ENCODE data around the gene B4GALT5.

Gene B4GALT5

GRCh38 chr20:49682278-49682677 is 31.4 kb downstream of the B4GALT5 start:
- H3K4me1 ChIP-seq (ENCODE audit: control insufficient read depth, insufficient read depth, low read length), result peaks cover 1% of the 10 kb centered on the region; the same call in 1 of the 2 replicates
- H3K27ac ChIP-seq (ENCODE audit: low read length), result no peak overlapping the region

GRCh38 chr20:49681850-49682216 is 31.8 kb downstream of the B4GALT5 start:
- DNase-seq (ENCODE audit: low read depth, low spot score), result no peak
- Histone ChIP-seq H3K4me3 (ENCODE audit: low read length) (no peak overlapping the region), H3K27ac (ENCODE audit: low read length) (no peak overlapping the region), H3K27me3 (ENCODE audit: control insufficient read depth, insufficient read depth, low read length) (no peaks in the 10 kb centered on the region), H3K36me3 (ENCODE audit: control insufficient read depth, insufficient read depth, low read length) (no peaks in the 10 kb centered on the region), H3K9me3 (ENCODE audit: control insufficient read depth, insufficient read depth, low read length) (no peaks in the 10 kb centered on the region), H3K4me1 (ENCODE audit: control insufficient read depth, insufficient read depth, low read length) (peaks cover 4% of the 10 kb centered on the region)
- WGBS (ENCODE audit: insufficient coverage, insufficient read length), result no CpG with 5 or more reads among the region's 3 CpGs

More at GRCh38 chr20:49682278-49682677, 31.4 kb downstream of the B4GALT5 start:
- H3K27me3 ChIP-seq (ENCODE audit: control insufficient read depth, insufficient read depth, low read length), result no peaks in the 10 kb centered on the region
- no peak for DNase-seq (ENCODE audit: low read depth, low spot score)
- WGBS (ENCODE audit: insufficient coverage, insufficient read length), result no CpG with 5 or more reads among the region's 8 CpGs
- H3K4me3 ChIP-seq (ENCODE audit: low read length), result no peak overlapping the region
- H3K9me3 ChIP-seq (ENCODE audit: control insufficient read depth, insufficient read depth, low read length), result no peaks in the 10 kb centered on the region
- no peaks in the 10 kb centered on the region for H3K36me3 ChIP-seq (ENCODE audit: control insufficient read depth, insufficient read depth, low read length)

GRCh38 chr20:49680484-49680883 is 33.2 kb downstream of the B4GALT5 start:
- Histone ChIP-seq H3K4me3 (ENCODE audit: low read length) (no peak overlapping the region), H3K9me3 (ENCODE audit: control insufficient read depth, insufficient read depth, low read length) (no peaks in the 10 kb centered on the region), H3K27me3 (ENCODE audit: control insufficient read depth, insufficient read depth, low read length) (no peaks in the 10 kb centered on the region), H3K4me1 (ENCODE audit: control insufficient read depth, insufficient read depth, low read length) (peaks cover 6% of the 10 kb centered on the region), H3K36me3 (ENCODE audit: control insufficient read depth, insufficient read depth, low read length) (no peaks in the 10 kb centered on the region), H3K27ac (ENCODE audit: low read length) (no peak overlapping the region)
- DNase-seq (ENCODE audit: low read depth, low spot score), result no peak
- WGBS (ENCODE audit: insufficient coverage, insufficient read length), result 100% methylated on average over 4 of the region's 6 CpGs

GRCh38 chr20:49679634-49680033 is 34.0 kb downstream of the B4GALT5 start:
- Histone ChIP-seq H3K4me3 (ENCODE audit: low read length) (no peak overlapping the region), H3K9me3 (ENCODE audit: control insufficient read depth, insufficient read depth, low read length) (no peaks in the 10 kb centered on the region), H3K27ac (ENCODE audit: low read length) (no peak overlapping the region), H3K36me3 (ENCODE audit: control insufficient read depth, insufficient read depth, low read length) (no peaks in the 10 kb centered on the region), H3K4me1 (ENCODE audit: control insufficient read depth, insufficient read depth, low read length) (peaks cover 8% of the 10 kb centered on the region), H3K27me3 (ENCODE audit: control insufficient read depth, insufficient read depth, low read length) (no peaks in the 10 kb centered on the region)
- no CpG with 5 or more reads among the region's 1 CpG for WGBS (ENCODE audit: insufficient coverage, insufficient read length)
- no peak for DNase-seq (ENCODE audit: low read depth, low spot score)

GRCh38 chr20:49677777-49678758 is 35.6 kb downstream of the B4GALT5 start:
- H3K27ac ChIP-seq (ENCODE audit: low read length), result no peak overlapping the region
- peaks cover 8% of the 10 kb centered on the region for H3K4me1 ChIP-seq (ENCODE audit: control insufficient read depth, insufficient read depth, low read length)
- no peaks in the 10 kb centered on the region for H3K36me3 ChIP-seq (ENCODE audit: control insufficient read depth, insufficient read depth, low read length)
- DNase-seq (ENCODE audit: low read depth, low spot score), result no peak
- H3K4me3 ChIP-seq (ENCODE audit: low read length), result no peak overlapping the region
- WGBS (ENCODE audit: insufficient coverage, insufficient read length), result no CpG with 5 or more reads among the region's 11 CpGs
- H3K9me3 ChIP-seq (ENCODE audit: control insufficient read depth, insufficient read depth, low read length), result no peaks in the 10 kb centered on the region
- H3K27me3 ChIP-seq (ENCODE audit: control insufficient read depth, insufficient read depth, low read length), result no peaks in the 10 kb centered on the region

- Histone ChIP-seq H3K4me1 (ENCODE audit: control insufficient read depth, insufficient read depth, low read length) (peaks cover 8% of the 10 kb centered on the region), H3K9me3 (ENCODE audit: control insufficient read depth, insufficient read depth, low read length) (no peaks in the 10 kb centered on the region), H3K4me3 (ENCODE audit: low read length) (no peak overlapping the region), H3K27me3 (ENCODE audit: control insufficient read depth, insufficient read depth, low read length) (no peaks in the 10 kb centered on the region), H3K27ac (ENCODE audit: low read length) (no peak overlapping the region), H3K36me3 (ENCODE audit: control insufficient read depth, insufficient read depth, low read length) (no peaks in the 10 kb centered on the region)
- no CpG with 5 or more reads among the region's 6 CpGs for WGBS (ENCODE audit: insufficient coverage, insufficient read length)
- no peak for DNase-seq (ENCODE audit: low read depth, low spot score)
Observed at GRCh38 chr20:49676581-49677291, 36.9 kb downstream of the B4GALT5 start.

- Histone ChIP-seq H3K36me3 (ENCODE audit: control insufficient read depth, insufficient read depth, low read length) (no peaks in the 10 kb centered on the region), H3K4me1 (ENCODE audit: control insufficient read depth, insufficient read depth, low read length) (peaks cover 8% of the 10 kb centered on the region), H3K27me3 (ENCODE audit: control insufficient read depth, insufficient read depth, low read length) (no peaks in the 10 kb centered on the region), H3K27ac (ENCODE audit: low read length) (no peak overlapping the region), H3K4me3 (ENCODE audit: low read length) (no peak overlapping the region), H3K9me3 (ENCODE audit: control insufficient read depth, insufficient read depth, low read length) (no peaks in the 10 kb centered on the region)
- DNase-seq (ENCODE audit: low read depth, low spot score), result no peak
- WGBS (ENCODE audit: insufficient coverage, insufficient read length), result no CpG with 5 or more reads among the region's 9 CpGs
Observed at GRCh38 chr20:49675368-49676151, 38.1 kb downstream of the B4GALT5 start.

GRCh38 chr20:49674383-49675352 is 39.0 kb downstream of the B4GALT5 start:
- Histone ChIP-seq H3K27ac (ENCODE audit: low read length) (no peak overlapping the region), H3K27me3 (ENCODE audit: control insufficient read depth, insufficient read depth, low read length) (no peaks in the 10 kb centered on the region), H3K4me1 (ENCODE audit: control insufficient read depth, insufficient read depth, low read length) (peaks cover 8% of the 10 kb centered on the region), H3K4me3 (ENCODE audit: low read length) (no peak overlapping the region), H3K9me3 (ENCODE audit: control insufficient read depth, insufficient read depth, low read length) (no peaks in the 10 kb centered on the region), H3K36me3 (ENCODE audit: control insufficient read depth, insufficient read depth, low read length) (no peaks in the 10 kb centered on the region)
- DNase-seq (ENCODE audit: low read depth, low spot score), result no peak
- WGBS (ENCODE audit: insufficient coverage, insufficient read length), result no CpG with 5 or more reads among the region's 10 CpGs

- Histone ChIP-seq H3K9me3 (ENCODE audit: control insufficient read depth, insufficient read depth, low read length) (no peaks in the 10 kb centered on the region), H3K4me1 (ENCODE audit: control insufficient read depth, insufficient read depth, low read length) (peaks cover 6% of the 10 kb centered on the region), H3K36me3 (ENCODE audit: control insufficient read depth, insufficient read depth, low read length) (no peaks in the 10 kb centered on the region), H3K27ac (ENCODE audit: low read length) (no peak overlapping the region), H3K27me3 (ENCODE audit: control insufficient read depth, insufficient read depth, low read length) (no peaks in the 10 kb centered on the region), H3K4me3 (ENCODE audit: low read length) (no peak overlapping the region)
- DNase-seq (ENCODE audit: low read depth, low spot score), result no peak
- no CpG with 5 or more reads among the region's 2 CpGs for WGBS (ENCODE audit: insufficient coverage, insufficient read length)
Observed at GRCh38 chr20:49672096-49672664, 41.5 kb downstream of the B4GALT5 start.
